ENCODE results near the gene SLC38A1.
"Not testable (repeated sequence)": the region's sequence is repeated elsewhere in the genome, so short reads cannot be mapped to it uniquely, and the experiment has no call there.

The SLC38A1 gene

DNA sequence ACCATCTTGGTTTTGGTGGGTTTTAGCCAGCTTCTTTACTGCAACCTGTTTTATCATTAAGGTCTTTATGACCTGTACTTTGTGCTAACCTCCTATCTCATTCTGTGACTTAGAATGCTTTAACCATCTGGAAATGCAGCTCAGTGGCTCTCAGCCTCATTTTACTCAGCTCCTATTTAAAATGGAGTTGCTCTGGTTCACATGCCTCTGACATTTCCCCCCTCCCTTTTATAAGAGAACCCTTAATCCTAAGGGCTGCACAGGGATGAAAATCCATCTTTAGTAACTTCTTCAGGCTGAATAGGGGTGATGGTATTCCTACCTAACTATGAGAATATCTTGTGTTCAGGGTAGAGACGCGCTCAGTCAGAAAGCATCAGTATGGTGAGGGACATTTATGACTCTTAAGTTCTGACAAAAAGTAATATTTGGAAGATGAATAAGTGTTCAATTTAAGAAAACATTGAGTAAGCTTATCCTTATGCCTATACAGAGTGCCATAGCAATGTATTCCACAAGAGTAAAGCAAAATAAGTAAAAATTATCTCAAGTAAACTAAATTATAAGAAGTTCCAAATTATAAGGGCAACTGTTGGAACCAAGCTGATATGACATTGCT lies 15.2 kb downstream of the SLC38A1 start:
- no peaks in the 10 kb centered on the region for H3K27me3 ChIP-seq (ENCODE audit: control insufficient read depth, insufficient read depth, low read length)
- H3K4me1 ChIP-seq (ENCODE audit: control insufficient read depth, insufficient read depth, low read length) = peaks cover 3% of the 10 kb centered on the region; the same call in 1 of the 2 replicates
- no CpG with 5 or more reads among the region's 2 CpGs for WGBS (ENCODE audit: insufficient coverage, insufficient read length)
- H3K36me3 ChIP-seq (ENCODE audit: control insufficient read depth, insufficient read depth, low read length) = no peaks in the 10 kb centered on the region; the same call in 1 of the 2 replicates
- no peaks in the 10 kb centered on the region for H3K9me3 ChIP-seq (ENCODE audit: control insufficient read depth, insufficient read depth, low read length)
- H3K4me3 ChIP-seq (ENCODE audit: low read length) = no peak overlapping the region
- DNase-seq (ENCODE audit: low read depth, low spot score) = no peak
- H3K27ac ChIP-seq (ENCODE audit: low read length) = no peak overlapping the region

DNA sequence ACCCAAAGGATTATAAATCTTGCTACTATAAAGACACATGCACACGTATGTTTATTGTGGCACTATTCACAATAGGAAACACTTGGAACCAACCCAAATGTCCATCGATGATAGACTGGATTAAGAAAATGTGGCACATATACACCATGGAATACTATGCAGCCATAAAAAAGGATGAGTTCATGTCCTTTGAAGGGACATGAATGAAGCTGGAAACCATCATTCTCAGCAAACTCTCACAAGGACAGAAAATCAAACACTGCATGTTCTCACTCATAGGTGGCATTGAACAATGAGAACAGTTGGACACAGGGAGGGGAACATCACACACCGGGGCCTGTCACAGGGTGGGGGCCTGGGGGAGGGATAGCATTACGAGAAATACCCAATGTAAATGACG lies 16.8 kb downstream of the SLC38A1 start:
- DNase-seq (ENCODE audit: low read depth, low spot score); H3K27me3 ChIP-seq (ENCODE audit: control insufficient read depth, insufficient read depth, low read length): not testable (repeated sequence)
- WGBS (ENCODE audit: insufficient coverage, insufficient read length) = no CpG with 5 or more reads among the region's 5 CpGs

DNA sequence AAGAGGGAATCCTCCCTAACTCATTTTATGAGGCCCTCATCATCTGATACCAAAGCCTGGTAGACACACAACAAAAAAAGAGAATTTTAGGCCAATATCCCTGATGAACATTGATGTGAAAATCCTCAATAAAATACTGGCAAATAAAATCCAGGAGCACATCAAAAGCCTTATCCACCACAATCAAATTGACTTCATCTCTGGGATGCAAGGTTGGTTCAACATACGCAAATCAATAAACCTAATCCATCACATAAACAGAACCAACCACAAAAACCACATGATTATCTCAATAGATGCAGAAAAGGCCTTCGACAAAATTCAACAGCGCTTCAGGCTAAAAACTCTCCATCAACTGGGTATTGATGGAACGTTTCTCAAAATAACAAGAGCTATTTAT lies 18.9 kb downstream of the SLC38A1 start:
- H3K9me3 ChIP-seq (ENCODE audit: control insufficient read depth, insufficient read depth, low read length); H3K27me3 ChIP-seq (ENCODE audit: control insufficient read depth, insufficient read depth, low read length); DNase-seq (ENCODE audit: low read depth, low spot score); H3K4me3 ChIP-seq (ENCODE audit: low read length); H3K36me3 ChIP-seq (ENCODE audit: control insufficient read depth, insufficient read depth, low read length); H3K4me1 ChIP-seq (ENCODE audit: control insufficient read depth, insufficient read depth, low read length); H3K27ac ChIP-seq (ENCODE audit: low read length): not testable (repeated sequence)
- no CpG with 5 or more reads among the region's 4 CpGs for WGBS (ENCODE audit: insufficient coverage, insufficient read length)

More for the DNA sequence above, 16.8 kb downstream of the SLC38A1 start:
- not testable (repeated sequence) for H3K36me3 ChIP-seq (ENCODE audit: control insufficient read depth, insufficient read depth, low read length); H3K4me1 ChIP-seq (ENCODE audit: control insufficient read depth, insufficient read depth, low read length); H3K27ac ChIP-seq (ENCODE audit: low read length); H3K9me3 ChIP-seq (ENCODE audit: control insufficient read depth, insufficient read depth, low read length); H3K4me3 ChIP-seq (ENCODE audit: low read length)

DNA sequence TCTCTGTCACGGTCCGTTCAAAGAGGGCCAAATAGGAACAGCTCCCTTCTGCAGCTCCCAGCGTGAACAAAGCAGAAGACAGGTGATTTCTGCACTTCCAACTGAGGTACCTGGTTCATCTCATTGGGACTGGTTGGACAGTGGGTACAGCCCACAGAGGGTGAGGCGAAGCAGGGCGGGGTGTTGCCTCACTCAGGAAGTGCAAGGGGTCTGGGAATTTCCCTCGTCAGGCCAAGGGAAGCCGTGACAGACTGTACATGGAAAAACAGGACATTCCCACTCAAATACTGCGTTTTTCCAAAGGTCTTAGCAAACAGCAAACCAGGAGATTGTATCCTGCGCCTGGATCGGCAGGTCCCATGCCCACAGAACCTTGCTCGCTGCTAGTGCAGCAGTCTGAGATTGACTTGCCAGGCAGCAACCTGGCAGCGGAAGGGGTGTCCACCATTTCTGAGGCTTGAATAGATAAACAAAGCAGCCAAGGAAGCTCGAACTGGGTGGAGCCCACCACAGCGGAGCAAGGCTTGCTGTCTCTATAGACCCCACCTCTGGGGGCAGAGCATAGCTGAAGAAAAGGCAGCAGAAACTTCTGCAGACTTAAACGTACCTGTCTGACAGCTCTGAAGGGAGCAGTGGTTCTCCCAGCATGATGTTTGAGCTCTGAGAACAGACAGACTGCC lies 22.7 kb downstream of the SLC38A1 start:
- no peak overlapping the region for H3K4me3 ChIP-seq (ENCODE audit: low read length)
- DNase-seq (ENCODE audit: low read depth, low spot score) = no peak
- H3K27me3 ChIP-seq (ENCODE audit: control insufficient read depth, insufficient read depth, low read length) = no peaks in the 10 kb centered on the region
- no peak overlapping the region for H3K27ac ChIP-seq (ENCODE audit: low read length)
- WGBS (ENCODE audit: insufficient coverage, insufficient read length) = no CpG with 5 or more reads among the region's 15 CpGs
- H3K36me3 ChIP-seq (ENCODE audit: control insufficient read depth, insufficient read depth, low read length) = peaks cover 3% of the 10 kb centered on the region; the same call in 1 of the 2 replicates
- no peaks in the 10 kb centered on the region for H3K9me3 ChIP-seq (ENCODE audit: control insufficient read depth, insufficient read depth, low read length)
- H3K4me1 ChIP-seq (ENCODE audit: control insufficient read depth, insufficient read depth, low read length) = peaks cover 1% of the 10 kb centered on the region; the same call in 1 of the 2 replicates

DNA sequence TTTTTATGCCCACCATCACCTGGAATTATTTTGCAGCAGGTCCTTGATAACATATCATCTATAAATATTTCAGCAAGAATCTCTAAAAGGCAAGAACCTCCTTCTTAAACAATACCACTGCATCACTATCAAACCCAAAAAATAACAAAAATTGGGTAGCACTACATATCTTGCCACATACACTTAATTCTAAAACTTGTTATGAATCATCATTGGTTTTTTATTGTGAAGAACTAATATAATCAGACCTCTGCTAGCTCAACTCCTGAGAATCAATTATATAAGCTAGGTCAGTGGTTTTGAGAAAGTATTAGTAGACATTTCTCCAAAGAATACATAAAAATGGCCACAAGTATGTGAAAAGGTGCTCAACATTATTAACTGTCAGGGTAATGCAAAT lies 23.8 kb downstream of the SLC38A1 start:
- Histone ChIP-seq H3K27me3 (ENCODE audit: control insufficient read depth, insufficient read depth, low read length) (no peaks in the 10 kb centered on the region), H3K4me1 (ENCODE audit: control insufficient read depth, insufficient read depth, low read length) (peaks cover 1% of the 10 kb centered on the region; the same call in 1 of the 2 replicates), H3K27ac (ENCODE audit: low read length) (no peak overlapping the region), H3K36me3 (ENCODE audit: control insufficient read depth, insufficient read depth, low read length) (peaks cover 6% of the 10 kb centered on the region; the same call in 1 of the 2 replicates), H3K4me3 (ENCODE audit: low read length) (no peak overlapping the region), H3K9me3 (ENCODE audit: control insufficient read depth, insufficient read depth, low read length) (no peaks in the 10 kb centered on the region)
- no peak for DNase-seq (ENCODE audit: low read depth, low spot score)

DNA sequence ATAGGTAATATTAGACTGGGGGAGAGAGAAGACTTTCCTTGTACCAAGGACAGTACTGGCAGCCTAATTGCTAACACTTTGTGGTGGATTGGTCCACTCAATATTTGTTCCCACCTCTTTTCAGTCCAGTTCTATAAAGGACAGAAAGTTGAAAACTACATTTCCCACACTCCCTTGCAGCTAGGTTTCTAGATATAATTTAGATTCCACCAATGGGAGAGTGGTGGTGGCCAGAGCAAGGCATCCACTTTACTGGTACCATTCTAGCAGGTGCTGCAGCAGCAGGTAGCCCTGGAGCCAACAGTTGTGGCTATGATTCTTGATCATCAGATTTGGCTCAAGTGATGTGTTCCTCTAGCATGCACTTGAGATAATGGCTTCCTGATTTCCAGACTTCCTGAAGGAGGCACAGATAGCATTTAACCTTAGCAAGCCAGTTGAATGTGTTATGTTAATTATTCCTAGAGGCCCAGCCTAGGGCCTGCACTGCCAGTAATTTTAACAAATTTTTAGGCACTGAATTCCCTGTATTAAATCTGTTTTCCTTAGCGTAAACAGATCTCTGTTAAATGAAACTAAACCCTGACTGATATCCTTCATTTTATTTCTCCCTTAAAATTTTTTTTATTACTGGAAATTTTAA lies 24.4 kb downstream of the SLC38A1 start:
- H3K4me1 ChIP-seq (ENCODE audit: control insufficient read depth, insufficient read depth, low read length) = peaks cover 1% of the 10 kb centered on the region; the same call in 1 of the 2 replicates
- H3K27ac ChIP-seq (ENCODE audit: low read length) = no peak overlapping the region
- no peak overlapping the region for H3K4me3 ChIP-seq (ENCODE audit: low read length)
- H3K36me3 ChIP-seq (ENCODE audit: control insufficient read depth, insufficient read depth, low read length) = peaks cover 8% of the 10 kb centered on the region; the same call in 1 of the 2 replicates
- DNase-seq (ENCODE audit: low read depth, low spot score) = no peak
- WGBS (ENCODE audit: insufficient coverage, insufficient read length) = no CpG with 5 or more reads among the region's 1 CpG
- no peaks in the 10 kb centered on the region for H3K9me3 ChIP-seq (ENCODE audit: control insufficient read depth, insufficient read depth, low read length)
- no peaks in the 10 kb centered on the region for H3K27me3 ChIP-seq (ENCODE audit: control insufficient read depth, insufficient read depth, low read length)

DNA sequence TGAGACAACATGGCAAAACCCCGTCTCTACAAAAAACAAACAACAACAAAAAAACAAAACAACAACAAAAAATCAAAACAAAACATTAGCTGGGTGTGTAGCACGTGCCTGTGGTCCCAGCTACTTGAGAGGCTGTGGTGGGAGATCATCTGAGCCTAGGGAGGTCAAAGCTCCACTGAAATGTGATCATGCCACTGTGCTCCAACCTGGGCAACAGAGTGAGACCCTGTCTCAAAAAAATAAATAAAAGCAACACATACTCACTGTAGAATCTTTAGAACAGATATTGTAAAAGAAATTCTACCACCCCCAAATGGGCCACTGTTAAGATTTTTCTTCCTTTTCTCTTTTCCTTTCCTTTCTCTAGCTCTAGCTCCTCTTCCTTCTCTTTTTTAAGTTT lies 26.3 kb downstream of the SLC38A1 start:
- no CpG with 5 or more reads among the region's 2 CpGs for WGBS (ENCODE audit: insufficient coverage, insufficient read length)

DNA sequence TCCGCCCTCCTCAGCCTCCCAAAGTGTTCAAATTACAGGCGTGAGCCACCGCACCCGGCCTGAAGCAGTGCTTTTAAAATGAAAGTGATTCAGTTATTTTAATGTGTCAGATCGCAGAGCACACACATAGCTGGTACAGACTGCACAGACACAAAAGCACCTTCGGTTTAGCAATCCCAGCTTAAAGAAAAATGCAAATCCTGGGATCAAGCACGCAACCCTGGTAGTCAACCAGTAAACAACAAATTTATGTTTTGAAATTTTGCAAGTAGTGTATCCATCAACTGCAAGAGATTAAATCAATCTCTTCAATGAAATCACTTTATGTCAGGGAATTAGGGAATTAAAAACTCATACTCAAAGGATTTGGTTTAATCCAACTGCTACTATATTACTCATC lies 28.4 kb downstream of the SLC38A1 start:
- H3K27me3 ChIP-seq (ENCODE audit: control insufficient read depth, insufficient read depth, low read length) = no peaks in the 10 kb centered on the region
- H3K4me3 ChIP-seq (ENCODE audit: low read length) = no peak overlapping the region
- H3K36me3 ChIP-seq (ENCODE audit: control insufficient read depth, insufficient read depth, low read length) = peaks cover 8% of the 10 kb centered on the region; the same call in 1 of the 2 replicates
- no peaks in the 10 kb centered on the region for H3K4me1 ChIP-seq (ENCODE audit: control insufficient read depth, insufficient read depth, low read length)
- no peaks in the 10 kb centered on the region for H3K9me3 ChIP-seq (ENCODE audit: control insufficient read depth, insufficient read depth, low read length)
- no peak for DNase-seq (ENCODE audit: low read depth, low spot score)
- WGBS (ENCODE audit: insufficient coverage, insufficient read length) = no CpG with 5 or more reads among the region's 7 CpGs
- no peak overlapping the region for H3K27ac ChIP-seq (ENCODE audit: low read length)

More for the DNA sequence above, 26.3 kb downstream of the SLC38A1 start:
- DNase-seq (ENCODE audit: low read depth, low spot score) = no peak
- Histone ChIP-seq H3K36me3 (ENCODE audit: control insufficient read depth, insufficient read depth, low read length) (peaks cover 8% of the 10 kb centered on the region; the same call in 1 of the 2 replicates), H3K27ac (ENCODE audit: low read length) (no peak overlapping the region), H3K4me3 (ENCODE audit: low read length) (no peak overlapping the region), H3K9me3 (ENCODE audit: control insufficient read depth, insufficient read depth, low read length) (no peaks in the 10 kb centered on the region), H3K27me3 (ENCODE audit: control insufficient read depth, insufficient read depth, low read length) (no peaks in the 10 kb centered on the region), H3K4me1 (ENCODE audit: control insufficient read depth, insufficient read depth, low read length) (peaks cover 1% of the 10 kb centered on the region; the same call in 1 of the 2 replicates)

DNA sequence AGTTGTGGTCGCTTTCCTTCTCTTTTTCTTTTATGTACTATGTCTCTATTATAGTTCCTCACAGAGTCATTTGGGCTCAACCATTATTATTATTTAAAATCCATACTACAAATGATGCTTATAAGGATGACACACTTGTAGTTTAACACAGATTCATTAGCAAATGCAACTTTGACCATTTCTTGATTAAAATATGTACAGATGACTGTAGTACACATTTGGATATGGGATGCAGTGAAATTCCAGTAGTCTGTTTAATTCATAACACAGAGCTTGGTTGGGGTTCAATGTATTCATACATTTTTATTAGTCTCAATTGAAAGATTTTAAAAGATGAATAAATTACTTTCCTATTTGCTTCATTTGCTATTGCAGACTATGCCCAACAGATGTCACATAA lies 30.0 kb downstream of the SLC38A1 start:
- H3K4me1 ChIP-seq (ENCODE audit: control insufficient read depth, insufficient read depth, low read length) = no peaks in the 10 kb centered on the region
- H3K27me3 ChIP-seq (ENCODE audit: control insufficient read depth, insufficient read depth, low read length) = no peaks in the 10 kb centered on the region
- WGBS (ENCODE audit: insufficient coverage, insufficient read length) = no CpG with 5 or more reads among the region's 1 CpG
- H3K4me3 ChIP-seq (ENCODE audit: low read length) = no peak overlapping the region
- no peak for DNase-seq (ENCODE audit: low read depth, low spot score)
- peaks cover 8% of the 10 kb centered on the region; the same call in 1 of the 2 replicates for H3K36me3 ChIP-seq (ENCODE audit: control insufficient read depth, insufficient read depth, low read length)
- no peak overlapping the region for H3K27ac ChIP-seq (ENCODE audit: low read length)
- no peaks in the 10 kb centered on the region for H3K9me3 ChIP-seq (ENCODE audit: control insufficient read depth, insufficient read depth, low read length)

DNA sequence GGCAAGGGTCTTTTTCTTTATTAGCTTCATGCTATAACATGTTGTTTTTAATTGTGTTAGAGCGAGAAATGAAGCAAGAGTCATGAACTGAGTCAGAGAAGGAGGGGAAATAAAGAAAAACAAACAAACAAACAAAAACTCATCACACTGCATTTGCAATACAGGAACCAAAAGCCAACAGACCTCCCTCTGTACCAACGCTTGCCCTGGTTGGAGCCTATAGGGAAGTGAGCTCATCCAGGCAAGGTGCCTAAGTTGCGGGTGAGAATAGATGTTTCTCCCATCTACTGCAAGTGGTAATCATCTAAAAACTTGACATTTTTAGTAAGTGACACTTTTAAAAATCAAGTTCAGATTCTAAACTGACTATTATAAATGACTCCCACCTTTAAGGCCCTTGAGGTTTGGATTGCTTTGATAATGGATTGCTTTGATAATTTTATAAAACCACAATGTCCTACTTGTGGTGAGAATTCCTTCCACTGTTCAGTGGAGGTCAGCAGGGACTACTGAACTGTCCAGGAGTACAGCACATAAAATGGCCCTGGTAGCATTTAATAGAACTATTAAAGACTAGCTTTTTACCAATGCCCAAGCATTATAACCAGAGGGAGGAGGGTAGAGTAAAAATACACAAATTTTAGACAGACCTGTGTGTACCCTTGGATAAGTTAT lies 31.3 kb downstream of the SLC38A1 start:
- Histone ChIP-seq H3K4me1 (ENCODE audit: control insufficient read depth, insufficient read depth, low read length) (no peaks in the 10 kb centered on the region), H3K4me3 (ENCODE audit: low read length) (no peak overlapping the region), H3K27ac (ENCODE audit: low read length) (no peak overlapping the region), H3K27me3 (ENCODE audit: control insufficient read depth, insufficient read depth, low read length) (no peaks in the 10 kb centered on the region), H3K36me3 (ENCODE audit: control insufficient read depth, insufficient read depth, low read length) (peaks cover 8% of the 10 kb centered on the region; the same call in 1 of the 2 replicates), H3K9me3 (ENCODE audit: control insufficient read depth, insufficient read depth, low read length) (no peaks in the 10 kb centered on the region)
- no peak for DNase-seq (ENCODE audit: low read depth, low spot score)
- no CpG with 5 or more reads among the region's 3 CpGs for WGBS (ENCODE audit: insufficient coverage, insufficient read length)

Data from iPS DF 6.9 (cell line).